ACHN (cell line): ENCODE results near the gene CCDC33.
A peak's percentile ranks its signal among the peaks of the same experiment; 100 is the strongest.

Experiments
- DNase-seq: peaks from one replicate; pipeline ENCODE4 v3.0.0-alpha.2; 2015
- in situ Hi-C: cut with HindIII; loops from 2 replicates; pipeline ENCODE4 v1.10.0; 2017; ENCODE audit warnings: low sequenced_read_pairs, low pct_ligation_motif_present, low pct_unique_long_range_greater_than_20kb

Gene CCDC33

GRCh38 chr15:74270155-74270554 is 34.0 kb downstream of the CCDC33 start:
- in situ Hi-C loops, result no loop called here
- no peak for DNase-seq

- no peak for DNase-seq
- in situ Hi-C loops, result no loop called here
These were observed 34.9 kb downstream of the CCDC33 start for GRCh38 chr15:74270854-74271520.

- in situ Hi-C loops, result no loop called here
- no peak for DNase-seq
These were observed 36.7 kb downstream of the CCDC33 start for GRCh38 chr15:74272812-74273211.

- in situ Hi-C loops, result no loop called here
- no peak for DNase-seq
These were observed 38.4 kb downstream of the CCDC33 start for GRCh38 chr15:74274470-74275038.

GRCh38 chr15:74275957-74276356 is 39.8 kb downstream of the CCDC33 start:
- no peak for DNase-seq

GRCh38 chr15:74276560-74276959 is 40.4 kb downstream of the CCDC33 start:
- in situ Hi-C loops, result no loop called here
- DNase-seq, result no peak

More at GRCh38 chr15:74275957-74276356, 39.8 kb downstream of the CCDC33 start:
- in situ Hi-C loops, result no loop called here

- in situ Hi-C loops, result no loop called here
- DNase-seq, result no peak
These were observed 41.2 kb downstream of the CCDC33 start for GRCh38 chr15:74277242-74277810.

- DNase-seq, result no peak
- in situ Hi-C loops, result no loop called here
These were observed 42.1 kb downstream of the CCDC33 start for GRCh38 chr15:74278207-74278606.

GRCh38 chr15:74281147-74282133 is 45.3 kb downstream of the CCDC33 start:
- in situ Hi-C loops, result no loop called here
- DNase-seq, result no peak

GRCh38 chr15:74283368-74283767 is 47.2 kb downstream of the CCDC33 start:
- in situ Hi-C loops, result no loop called here
- DNase-seq, result no peak

- no peak for DNase-seq
- in situ Hi-C loops, result no loop called here
These were observed 53.5 kb downstream of the CCDC33 start for GRCh38 chr15:74289671-74290070.

GRCh38 chr15:74290645-74291044 is 54.5 kb downstream of the CCDC33 start:
- DNase-seq, result no peak
- in situ Hi-C loops, result no loop called here

- in situ Hi-C loops, result no loop called here
These were observed 55.3 kb downstream of the CCDC33 start for GRCh38 chr15:74291101-74292071.

GRCh38 chr15:74293021-74293810 is 57.1 kb downstream of the CCDC33 start:
- in situ Hi-C loops, result no loop called here
- no peak for DNase-seq

More at GRCh38 chr15:74291101-74292071, 55.3 kb downstream of the CCDC33 start:
- peak; percentile 65 for DNase-seq

- no peak for DNase-seq
- in situ Hi-C loops, result no loop called here
These were observed 57.9 kb downstream of the CCDC33 start for GRCh38 chr15:74294010-74294409.

- in situ Hi-C loops, result no loop called here
- no peak for DNase-seq
These were observed 59.7 kb downstream of the CCDC33 start for GRCh38 chr15:74295800-74296199.

- no peak for DNase-seq
- in situ Hi-C loops, result no loop called here
These were observed 61.8 kb downstream of the CCDC33 start for GRCh38 chr15:74297887-74298286.
